ENCODE data around the gene INTS12. TPM values are rescaled to one million over a fixed set of nuclear protein-coding genes. Genes with fewer than 3 reads are reported as not detected.

The INTS12 gene
- 10 to 100 TPM; 19.4 to 22.8 (median 19.9) TPM for total RNA-seq
- total RNA-seq (2013), result 20.0 TPM

GRCh38 chr4:105708181-105709080 is at the start of gene INTS12, which contains the start of gene GSTCD:
Gene INTS12 (minus strand): TSS chr4:105708689. CDS start chr4:105700005, 8,684 bp downstream.
Gene GSTCD (plus strand): TSS chr4:105708784. CDS start chr4:105717614, 8,830 bp downstream.
- ATAC-seq (peak; percentile 95 to 96 (median 95)), DNase-seq (peak; percentile 78 to 94)
- no peaks in the 10 kb centered on the region for H3K27me3 ChIP-seq (ENCODE audit: control insufficient read depth, insufficient read depth, low read length)
- H3K4me3 ChIP-seq (ENCODE audit: low read length), result peak within 1 kb of the TSS; percentile 94
- Mint-ChIP-seq H3K27ac (peak within 1 kb of the TSS; percentile 87 to 94), H3K4me3 (peak within 1 kb of the TSS; percentile 97), H3K27me3 (ENCODE audit: low read depth in 2 of 2) (no peaks in the 10 kb centered on the region), H3K4me1 (peaks cover 23 to 32% of the 10 kb centered on the region in 2 donors), H3K9me3 (no peaks in the 10 kb centered on the region), H3K36me3 (no peaks in the 10 kb centered on the region)
- intact Hi-C loops (cut with micrococcal nuclease), result no loop called here
- under 1% methylated on average over 63 of the region's 63 CpGs for WGBS (ENCODE audit: insufficient coverage)
- peak within 1 kb of the TSS; percentile 72 for H3K27ac ChIP-seq (ENCODE audit: low read length)
- peaks cover 3% of the 10 kb centered on the region for H3K4me1 ChIP-seq (ENCODE audit: control insufficient read depth, insufficient read depth, low read length)
- no peak for TF ChIP-seq CTCF (IDR thresholded peaks at IDR 0.05)
- H3K36me3 ChIP-seq (ENCODE audit: control insufficient read depth, insufficient read depth, low read length), result no peaks in the 10 kb centered on the region
- no peaks in the 10 kb centered on the region for H3K9me3 ChIP-seq (ENCODE audit: control insufficient read depth, insufficient read depth, low read length)

- intact Hi-C loops (cut with micrococcal nuclease), result no loop called here
Measured at GRCh38 chr4:105755375-105755774, 46.9 kb upstream of the INTS12 start.

GRCh38 chr4:105753361-105753760 is 44.9 kb upstream of the INTS12 start:
- Mint-ChIP-seq H3K27me3 (ENCODE audit: low read depth in 2 of 2) (no peaks in the 10 kb centered on the region), H3K4me3 (no peak overlapping the region), H3K4me1 (no peaks in the 10 kb centered on the region), H3K9me3 (no peaks in the 10 kb centered on the region), H3K27ac (no peak overlapping the region), H3K36me3 (no peaks in the 10 kb centered on the region)
- intact Hi-C loops (cut with micrococcal nuclease), result no loop called here
- no peak overlapping the region for H3K4me3 ChIP-seq (ENCODE audit: low read length)
- no peaks in the 10 kb centered on the region for H3K4me1 ChIP-seq (ENCODE audit: control insufficient read depth, insufficient read depth, low read length)
- no peak for DNase-seq
- H3K36me3 ChIP-seq (ENCODE audit: control insufficient read depth, insufficient read depth, low read length), result no peaks in the 10 kb centered on the region
- H3K9me3 ChIP-seq (ENCODE audit: control insufficient read depth, insufficient read depth, low read length), result no peaks in the 10 kb centered on the region
- no peak overlapping the region for H3K27ac ChIP-seq (ENCODE audit: low read length)
- no peak for TF ChIP-seq CTCF (IDR thresholded peaks at IDR 0.05)
- no CpG with 5 or more reads among the region's 1 CpG for WGBS (ENCODE audit: insufficient coverage)
- no peak for ATAC-seq
- no peaks in the 10 kb centered on the region for H3K27me3 ChIP-seq (ENCODE audit: control insufficient read depth, insufficient read depth, low read length)

More at GRCh38 chr4:105755375-105755774, 46.9 kb upstream of the INTS12 start:
- no peaks in the 10 kb centered on the region for H3K4me1 ChIP-seq (ENCODE audit: control insufficient read depth, insufficient read depth, low read length)
- no peak for TF ChIP-seq CTCF (IDR thresholded peaks at IDR 0.05)
- H3K36me3 ChIP-seq (ENCODE audit: control insufficient read depth, insufficient read depth, low read length), result no peaks in the 10 kb centered on the region
- no peaks in the 10 kb centered on the region for H3K27me3 Mint-ChIP-seq (ENCODE audit: low read depth in 2 of 2)
- H3K4me3 ChIP-seq (ENCODE audit: low read length), result no peak overlapping the region
- H3K36me3 Mint-ChIP-seq, result no peaks in the 10 kb centered on the region
- no peaks in the 10 kb centered on the region for H3K4me1 Mint-ChIP-seq
- no peak overlapping the region for H3K27ac Mint-ChIP-seq
- no peaks in the 10 kb centered on the region for H3K9me3 Mint-ChIP-seq
- no peak overlapping the region for H3K27ac ChIP-seq (ENCODE audit: low read length)
- no peaks in the 10 kb centered on the region for H3K27me3 ChIP-seq (ENCODE audit: control insufficient read depth, insufficient read depth, low read length)
- DNase-seq (no peak), ATAC-seq (no peak)
- H3K4me3 Mint-ChIP-seq, result no peak overlapping the region
- H3K9me3 ChIP-seq (ENCODE audit: control insufficient read depth, insufficient read depth, low read length), result no peaks in the 10 kb centered on the region
